Endothelial cell of umbilical vein (primary cell): Measurements from ENCODE around the gene CACNA1C. TPM values are rescaled to one million over a fixed set of nuclear protein-coding genes. Genes with fewer than 3 reads are reported as not detected.
A peak's percentile ranks its signal among the peaks of the same experiment; 100 is the strongest.

Experiments
- BruUV-seq: library from RNA; stranded (reverse); fragments of 400-500 nt; replicated peaks from 2 replicates; lab custom pipeline; 2021; lab: Mats Ljungman, UMichigan
- CTCF ChIA-PET: fragments of 300-600, 350-600 bp; sonication (Branson Sonifier 250); formaldehyde crosslinking; loops from one replicate; lab custom pipeline; 2021; ENCODE audit warnings: antibody characterized with exemption, inconsistent platforms; lab: Charles Lee
- POLR2A ChIA-PET: fragments of 300-600, 350-600 bp; sonication (Branson Sonifier 250); formaldehyde crosslinking; loops from one replicate; lab custom pipeline; 2021; ENCODE audit warnings: antibody characterized with exemption, inconsistent platforms; lab: Charles Lee
- DNase-seq: peaks from one replicate; pipeline ENCODE4 v3.0.0-alpha.2; 2011; ENCODE audit warnings: low read depth, low spot score
- FAIRE-seq: peaks from 2 replicates; lab custom pipeline; 2011; peaks lifted over from hg19 to GRCh38; lab: Jason Lieb, UNC
- H2AFZ ChIP-seq: 2 replicates; pipeline ENCODE4 v1.6.0; 2012; ENCODE audit warnings: low read depth, low read length, control low read depth, inconsistent platforms
- H3K27ac ChIP-seq: 2 replicates; pipeline ENCODE4 v1.5.1; 2011; ENCODE audit warnings: low read depth, mild to moderate bottlenecking, control low read depth, low read length, moderate library complexity; ENCODE audit not compliant: insufficient read depth
- H3K27me3 ChIP-seq, 2 experiments: 2 replicates each; pipeline versions ENCODE4 v1.6.0 to v1.6.1; 2011; ENCODE audit warnings: low read length in 2 of 2, mixed read lengths in 1 of 2; ENCODE audit not compliant: control insufficient read depth in 2 of 2, insufficient read depth in 2 of 2
- H3K36me3 ChIP-seq, 2 experiments: 2 replicates in 1 of 2; 3 replicates in 1 of 2; pipeline ENCODE4 v1.5.1; 2011; ENCODE audit warnings: low read length in 2 of 2, mild to moderate bottlenecking in 1 of 2, moderate library complexity in 1 of 2; ENCODE audit not compliant: control insufficient read depth in 2 of 2, insufficient read depth in 2 of 2; ENCODE audit errors: extremely low read depth in 1 of 2
- H3K4me1 ChIP-seq: 3 replicates; pipeline ENCODE4 v1.5.1; 2011; ENCODE audit warnings: mild to moderate bottlenecking, low read length; ENCODE audit not compliant: control insufficient read depth, insufficient read depth; ENCODE audit errors: extremely low read depth
- H3K4me2 ChIP-seq: 2 replicates; pipeline ENCODE4 v1.6.1; 2011; ENCODE audit warnings: low read length, control low read depth, mixed read lengths; ENCODE audit not compliant: insufficient read depth
- H3K4me3 ChIP-seq, 3 experiments: fragments of 200-600 bp in 1 of 3; sonication (generic), shearing (Covaris generic) in 1 of 3; replicated peaks in 1 of 3; 2 replicates each; pipeline ENCODE4 v1.5.1; 2011 to 2016; ENCODE audit warnings: control low read depth in 3 of 3, low read length in 3 of 3, mild to moderate bottlenecking in 2 of 3, inconsistent platforms in 1 of 3, low read depth in 1 of 3, moderate library complexity in 1 of 3; ENCODE audit not compliant: insufficient read depth in 1 of 3
- H3K79me2 ChIP-seq: 2 replicates; pipeline ENCODE4 v1.6.0; 2012; ENCODE audit warnings: low read length, inconsistent platforms; ENCODE audit not compliant: control insufficient read depth, insufficient read depth
- H3K9ac ChIP-seq: replicated peaks from 2 replicates; pipeline ENCODE3; 2011; ENCODE audit warnings: low read length, control low read depth; ENCODE audit not compliant: insufficient read depth; ENCODE audit errors: extremely low read depth
- H3K9me1 ChIP-seq: replicated peaks from 3 replicates; pipeline ENCODE4 v1.6.0; 2011; ENCODE audit warnings: mild to moderate bottlenecking, low read length; ENCODE audit not compliant: control insufficient read depth, insufficient read depth; ENCODE audit errors: extremely low read depth
- H3K9me3 ChIP-seq: replicated peaks from 2 replicates; pipeline ENCODE4 v1.5.1; 2012; ENCODE audit warnings: low read length, inconsistent platforms; ENCODE audit not compliant: control insufficient read depth, insufficient read depth
- H4K20me1 ChIP-seq: replicated peaks from 2 replicates; pipeline ENCODE3; 2011; ENCODE audit warnings: mild to moderate bottlenecking, low read length; ENCODE audit not compliant: control insufficient read depth, insufficient read depth; ENCODE audit errors: extremely low read depth
- EZH2 ChIP-seq: IDR thresholded peaks from 2 replicates; pipeline ENCODE4 v1.6.1; 2012; ENCODE audit warnings: borderline replicate concordance, low read depth, mild to moderate bottlenecking, moderate library complexity, low read length, inconsistent platforms; ENCODE audit not compliant: severe bottlenecking
- FOS ChIP-seq: IDR thresholded peaks from 2 replicates; pipeline ENCODE4 v1.6.1; 2011; ENCODE audit warnings: mild to moderate bottlenecking, low read length, moderate library complexity, borderline replicate concordance; ENCODE audit not compliant: insufficient read depth
- GATA2 ChIP-seq: IDR thresholded peaks from 2 replicates; pipeline ENCODE4 v1.7.0; 2011; ENCODE audit warnings: low read depth, mild to moderate bottlenecking, moderate library complexity, mixed read lengths, low read length; ENCODE audit not compliant: insufficient read length, insufficient read depth
- JUN ChIP-seq: IDR thresholded peaks from 2 replicates; pipeline ENCODE4 v1.6.1; 2011; ENCODE audit warnings: borderline replicate concordance, low read depth; ENCODE audit not compliant: insufficient read length, insufficient read depth
- POLR2A ChIP-seq: IDR thresholded peaks from 2 replicates; pipeline ENCODE4 v1.6.1; 2012; ENCODE audit warnings: low read depth, mild to moderate bottlenecking, control low read depth, low read length
- dilution Hi-C: fragments of 300-500 bp; cut with MboI; formaldehyde crosslinking; loops from one replicate; pipeline ENCODE4 v1.15.0; 2019; ENCODE audit warnings: low sequenced_read_pairs; ENCODE audit not compliant: extremely low pct_ligation_motif_present
- intact Hi-C: fragments of 100-400 bp; cut with micrococcal nuclease; formaldehyde crosslinking; loops from one replicate; pipeline ENCODE4 v1.10.0; 2022
- polyA plus RNA-seq, 4 experiments: library from polyadenylated mRNA; depleted of rRNA in 3 of 4; stranded (reverse) in 3 of 4; unstranded in 1 of 4; fragments of >200 nt; gene quantifications; 2 replicates each; pipeline versions ENCODE4 v1.2.1 to v1.2.3, GENCODE V29; 2011 to 2012; ENCODE audit warnings: missing spikeins in 1 of 4
- total RNA-seq: library from RNA; stranded (reverse); gene quantifications from 2 replicates; pipeline ENCODE4 v1.2.3, GENCODE V29; 2021
- TF ChIP-seq, protein P1 (sequence below), 2 donors: IDR thresholded peaks; 1 replicate in 1 of 2; 2 replicates in 1 of 2; pipeline ENCODE4 v1.5.1; 2011; ENCODE audit warnings: low read length in 2 of 2, mild to moderate bottlenecking in 2 of 2, moderate library complexity in 2 of 2, control low read depth in 1 of 2, inconsistent platforms in 1 of 2, low read depth in 1 of 2; ENCODE audit not compliant: insufficient read depth in 1 of 2; ENCODE audit errors: extremely low read depth in 1 of 2
- TF ChIP-seq, protein P2 (sequence below): IDR thresholded peaks from 2 replicates; pipeline ENCODE4 v1.6.1; 2011; ENCODE audit not compliant: insufficient read depth, insufficient read length

CACNA1C gene
- total and polyA plus RNA-seq, 2 donors (not counting 3 experiments of a cell fraction or from before 2014, with no cell fraction given), result not detected

DNA sequence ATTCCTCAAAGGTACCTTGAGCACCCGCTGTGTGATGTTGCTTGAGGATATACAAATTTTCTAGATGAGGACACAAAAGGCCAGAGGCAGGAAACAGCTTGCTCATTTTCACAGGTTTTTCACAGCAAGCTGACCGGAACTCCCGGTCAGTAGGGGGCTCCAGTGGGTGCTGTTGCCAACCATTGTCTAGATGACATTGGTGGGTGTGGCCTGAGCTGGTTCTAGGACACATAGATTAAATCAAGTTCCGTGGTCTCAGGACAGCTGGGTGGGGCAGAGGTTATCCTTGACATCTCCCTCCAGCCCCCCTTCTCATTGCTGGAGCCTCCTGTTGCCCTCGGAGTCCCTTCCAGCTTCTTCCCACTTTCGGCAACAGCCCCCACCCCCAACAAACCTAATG is 588.4 kb downstream of the CACNA1C start:
- peak overlapping the region; percentile 53 for H2AFZ ChIP-seq
- H3K36me3 ChIP-seq, result no peaks in the 10 kb centered on the region
- DNase-seq (peak; percentile 78), FAIRE-seq (no peak)
- peak overlapping the region; percentile 56 for H3K9ac ChIP-seq
- peaks cover 2 to 6% of the 10 kb centered on the region in 2 experiments for H3K27me3 ChIP-seq
- H3K79me2 ChIP-seq, result no peaks in the 10 kb centered on the region
- H3K9me1 ChIP-seq, result no peaks in the 10 kb centered on the region
- intact Hi-C loops (loop anchor here (2.0 to 10.0 kb wide), 3 partner anchors 56 to 302 kb away; no protein-coding TSS in a partner anchor), dilution Hi-C loops (no loop called here)
- peak overlapping the region; percentile 29 for H3K4me2 ChIP-seq
- H3K4me3 ChIP-seq, result no peak overlapping the region
- no TSS peak for BruUV-seq
- no peak for TF ChIP-seq POLR2A
- TF ChIP-seq GATA2, result peak; percentile 87
- TF ChIP-seq, protein P1, sequence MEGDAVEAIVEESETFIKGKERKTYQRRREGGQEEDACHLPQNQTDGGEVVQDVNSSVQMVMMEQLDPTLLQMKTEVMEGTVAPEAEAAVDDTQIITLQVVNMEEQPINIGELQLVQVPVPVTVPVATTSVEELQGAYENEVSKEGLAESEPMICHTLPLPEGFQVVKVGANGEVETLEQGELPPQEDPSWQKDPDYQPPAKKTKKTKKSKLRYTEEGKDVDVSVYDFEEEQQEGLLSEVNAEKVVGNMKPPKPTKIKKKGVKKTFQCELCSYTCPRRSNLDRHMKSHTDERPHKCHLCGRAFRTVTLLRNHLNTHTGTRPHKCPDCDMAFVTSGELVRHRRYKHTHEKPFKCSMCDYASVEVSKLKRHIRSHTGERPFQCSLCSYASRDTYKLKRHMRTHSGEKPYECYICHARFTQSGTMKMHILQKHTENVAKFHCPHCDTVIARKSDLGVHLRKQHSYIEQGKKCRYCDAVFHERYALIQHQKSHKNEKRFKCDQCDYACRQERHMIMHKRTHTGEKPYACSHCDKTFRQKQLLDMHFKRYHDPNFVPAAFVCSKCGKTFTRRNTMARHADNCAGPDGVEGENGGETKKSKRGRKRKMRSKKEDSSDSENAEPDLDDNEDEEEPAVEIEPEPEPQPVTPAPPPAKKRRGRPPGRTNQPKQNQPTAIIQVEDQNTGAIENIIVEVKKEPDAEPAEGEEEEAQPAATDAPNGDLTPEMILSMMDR (IDR thresholded peaks at IDR 0.05; ENCODE audit: extremely low read depth in 1 of 2, insufficient read depth in 1 of 2, low read depth in 1 of 2, low read length in 2 of 2), result peak; percentile 31 to 40
- TF ChIP-seq, protein P2, sequence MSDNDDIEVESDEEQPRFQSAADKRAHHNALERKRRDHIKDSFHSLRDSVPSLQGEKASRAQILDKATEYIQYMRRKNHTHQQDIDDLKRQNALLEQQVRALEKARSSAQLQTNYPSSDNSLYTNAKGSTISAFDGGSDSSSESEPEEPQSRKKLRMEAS, result no peak
- peaks cover 17% of the 10 kb centered on the region for H3K4me1 ChIP-seq
- POLR2A ChIA-PET, result no interaction called here
- CTCF ChIA-PET, result interaction anchor here (0.8 to 2.3 kb wide), 15 partner anchors 8 to 659 kb away, joined by 3 to 14 read pairs (median 5); no protein-coding TSS in a partner anchor
- H3K27ac ChIP-seq, result peak overlapping the region; percentile 88
- H3K9me3 ChIP-seq, result no peaks in the 10 kb centered on the region
- no peaks in the 10 kb centered on the region for H4K20me1 ChIP-seq

DNA sequence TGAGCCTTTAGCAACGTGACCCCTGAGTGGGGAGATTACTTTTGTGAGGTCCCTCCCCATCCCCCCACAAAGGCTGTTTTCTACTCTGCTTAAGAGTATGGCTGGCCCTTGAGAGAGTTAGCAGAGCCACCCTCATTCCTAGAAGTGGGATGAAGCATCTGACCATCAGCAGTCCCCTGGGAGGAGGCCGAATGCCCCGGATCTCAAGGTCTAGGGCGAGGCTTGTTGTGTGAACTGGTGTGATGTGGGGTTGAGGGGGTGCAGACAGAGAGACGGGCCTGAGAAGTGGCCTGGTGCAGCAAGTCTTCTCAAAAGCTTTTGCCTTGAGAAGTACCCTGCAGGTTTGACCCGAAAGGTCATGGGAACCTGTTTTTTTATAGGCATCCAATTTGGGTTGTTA is 589.0 kb downstream of the CACNA1C start:
- no peaks in the 10 kb centered on the region for H3K36me3 ChIP-seq
- no peaks in the 10 kb centered on the region for H4K20me1 ChIP-seq
- no peak overlapping the region for H3K9ac ChIP-seq
- no peaks in the 10 kb centered on the region for H3K9me1 ChIP-seq
- BruUV-seq, result no TSS peak
- CTCF ChIA-PET, result interaction anchor here (0.8 to 2.3 kb wide), 11 partner anchors 12 to 587 kb away, joined by 3 to 14 read pairs (median 5); no protein-coding TSS in a partner anchor
- H3K27ac ChIP-seq, result peak overlapping the region; percentile 88
- H3K4me1 ChIP-seq, result peaks cover 17% of the 10 kb centered on the region
- peaks cover 5 to 6% of the 10 kb centered on the region in 2 experiments for H3K27me3 ChIP-seq
- no peak for TF ChIP-seq JUN
- no peak for TF ChIP-seq FOS
- TF ChIP-seq, protein P2, result no peak
- no peak for TF ChIP-seq EZH2
- no peaks in the 10 kb centered on the region for H3K79me2 ChIP-seq
- FAIRE-seq (no peak), DNase-seq (no peak)
- H2AFZ ChIP-seq, result peak overlapping the region; percentile 39
- H3K4me2 ChIP-seq, result peak overlapping the region; percentile 29
- POLR2A ChIA-PET, result no interaction called here
- H3K9me3 ChIP-seq, result no peaks in the 10 kb centered on the region
- no peak overlapping the region for H3K4me3 ChIP-seq
- dilution Hi-C loops (no loop called here), intact Hi-C loops (loop anchor here (2.0 to 10.0 kb wide), 3 partner anchors 57 to 303 kb away; no protein-coding TSS in a partner anchor)
